Mesenchymal stem cell (in vitro differentiated cells and primary cell): ENCODE data around the gene THBS1.

Experiments
- DNase-seq: peaks from one replicate; pipeline ENCODE4 v3.0.0-alpha.2; 2013
- H2AFZ ChIP-seq: one replicate; pipeline ENCODE4 v1.6.1; 2013; ENCODE audit warnings: low read depth, mild to moderate bottlenecking, control low read depth, inconsistent platforms, low read length, moderate library complexity
- H2AK5ac ChIP-seq: 2 replicates; pipeline ENCODE4 v1.6.1; 2013; ENCODE audit warnings: low read length, moderate library complexity, mild to moderate bottlenecking, inconsistent platforms; ENCODE audit not compliant: severe bottlenecking
- H2BK120ac ChIP-seq: one replicate; pipeline ENCODE4 v1.6.1; 2013; ENCODE audit warnings: low read depth, mild to moderate bottlenecking, inconsistent platforms, low read length, moderate library complexity
- H2BK12ac ChIP-seq, 2 experiments: one replicate each; pipeline ENCODE4 v1.6.1; 2013; ENCODE audit warnings: inconsistent platforms in 2 of 2, low read length in 2 of 2, mild to moderate bottlenecking in 2 of 2, moderate library complexity in 2 of 2, control low read depth in 1 of 2
- H2BK15ac ChIP-seq: one replicate; pipeline ENCODE4 v1.6.1; 2013; ENCODE audit warnings: mild to moderate bottlenecking, low read depth, inconsistent platforms; ENCODE audit not compliant: poor library complexity, severe bottlenecking
- H2BK5ac ChIP-seq: 2 replicates; pipeline ENCODE4 v1.6.1; 2013; ENCODE audit warnings: low read depth, mild to moderate bottlenecking, low read length, control low read depth, inconsistent platforms; ENCODE audit not compliant: poor library complexity, severe bottlenecking
- H3K14ac ChIP-seq, 2 experiments: one replicate each; pipeline ENCODE4 v1.6.1; 2013; ENCODE audit warnings: inconsistent platforms in 2 of 2, low read length in 2 of 2, control low read depth in 1 of 2, mild to moderate bottlenecking in 1 of 2, moderate library complexity in 1 of 2
- H3K18ac ChIP-seq, 2 experiments: one replicate each; pipeline ENCODE4 v1.6.1; 2013; ENCODE audit warnings: inconsistent platforms in 2 of 2, low read length in 2 of 2, control low read depth in 1 of 2, low read depth in 1 of 2, mild to moderate bottlenecking in 1 of 2
- H3K23ac ChIP-seq, 2 experiments: one replicate each; pipeline ENCODE4 v1.6.1; 2013; ENCODE audit warnings: inconsistent platforms in 2 of 2, low read length in 2 of 2, mild to moderate bottlenecking in 2 of 2, moderate library complexity in 2 of 2, control low read depth in 1 of 2
- H3K27ac ChIP-seq: 2 replicates; pipeline ENCODE4 v1.5.1; 2013; ENCODE audit warnings: mild to moderate bottlenecking, moderate library complexity, low read length, control low read depth, inconsistent platforms; ENCODE audit not compliant: poor library complexity, severe bottlenecking
- H3K27me3 ChIP-seq, 2 experiments: 2 replicates each; pipeline versions ENCODE4 v1.6.1 to v1.7.0; 2013; ENCODE audit warnings: low read length in 2 of 2, mild to moderate bottlenecking in 2 of 2, moderate library complexity in 2 of 2, control low read depth in 1 of 2, inconsistent platforms in 1 of 2; ENCODE audit not compliant: control insufficient read depth in 1 of 2, insufficient read depth in 1 of 2
- H3K36me3 ChIP-seq, 2 experiments: 2 replicates each; pipeline versions ENCODE4 v1.6.1 to v1.7.0; 2013; ENCODE audit warnings: low read length in 2 of 2, control low read depth in 1 of 2, inconsistent platforms in 1 of 2, low read depth in 1 of 2, mild to moderate bottlenecking in 1 of 2; ENCODE audit not compliant: insufficient read depth in 2 of 2, control insufficient read depth in 1 of 2
- H3K4ac ChIP-seq, 2 experiments: one replicate each; pipeline ENCODE4 v1.6.1; 2013; ENCODE audit warnings: inconsistent platforms in 2 of 2, low read length in 2 of 2, mild to moderate bottlenecking in 2 of 2, moderate library complexity in 2 of 2, control low read depth in 1 of 2, low read depth in 1 of 2
- H3K4me1 ChIP-seq: 2 replicates; pipeline ENCODE4 v1.6.1; 2013; ENCODE audit warnings: low read depth, low read length, control low read depth; ENCODE audit not compliant: control insufficient read depth, insufficient read depth
- H3K4me2 ChIP-seq: 2 replicates; pipeline ENCODE4 v1.6.1; 2013; ENCODE audit warnings: low read length, mild to moderate bottlenecking, inconsistent platforms; ENCODE audit not compliant: poor library complexity, severe bottlenecking
- H3K4me3 ChIP-seq, 2 experiments: 2 replicates each; pipeline versions ENCODE4 v1.5.1 to v1.7.0; 2013; ENCODE audit warnings: low read length in 2 of 2, mild to moderate bottlenecking in 2 of 2, control low read depth in 1 of 2, low read depth in 1 of 2; ENCODE audit not compliant: insufficient read depth in 1 of 2
- H3K79me1 ChIP-seq: replicated peaks from 2 replicates; pipeline ENCODE4 v1.6.1; 2013; ENCODE audit warnings: mild to moderate bottlenecking, control low read depth, low read length, inconsistent platforms; ENCODE audit not compliant: poor library complexity, severe bottlenecking
- H3K9ac ChIP-seq: 2 replicates; pipeline ENCODE4 v1.7.0; 2013; ENCODE audit warnings: mild to moderate bottlenecking, low read length, moderate library complexity
- H3K9me3 ChIP-seq: 2 replicates; pipeline ENCODE4 v1.7.0; 2013; ENCODE audit warnings: mild to moderate bottlenecking, low read length; ENCODE audit not compliant: control insufficient read depth
- H4K8ac ChIP-seq: one replicate; pipeline ENCODE4 v1.6.1; 2013; ENCODE audit warnings: inconsistent platforms, mild to moderate bottlenecking, low read length, moderate library complexity
- H4K91ac ChIP-seq: one replicate; pipeline ENCODE4 v1.6.1; 2013; ENCODE audit warnings: mild to moderate bottlenecking, low read length, inconsistent platforms
- WGBS: methylation state at CpG from one replicate; pipeline ENCODE4 v1.1.7; 2013; ENCODE audit warnings: mixed read lengths; 5-methylcytosine and 5-hydroxymethylcytosine counted together

Gene THBS1

DNA sequence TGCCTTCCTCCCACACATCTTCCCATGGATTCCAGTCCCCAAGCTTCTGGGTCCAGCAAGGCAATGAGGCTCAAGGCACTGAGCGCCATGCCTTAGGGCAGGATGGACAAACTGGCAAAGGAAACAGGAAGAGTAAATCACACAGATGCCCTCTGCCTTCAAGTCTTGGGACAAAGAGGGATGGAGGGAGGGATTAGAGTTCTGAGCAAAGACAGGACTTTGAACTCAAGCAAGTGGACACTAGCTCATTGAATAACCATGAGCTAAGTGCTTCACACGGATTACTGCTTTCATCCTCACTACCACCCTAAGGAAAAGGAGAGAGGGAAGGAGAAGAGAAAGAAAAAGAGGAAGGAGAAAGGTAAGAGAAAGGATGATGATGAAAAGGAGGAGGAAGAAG lies 7.6 kb upstream of the THBS1 start:
- Histone ChIP-seq H3K14ac (peak overlapping the region in 1 of 2 experiments; percentile 1), H3K27ac (no peak overlapping the region), H2BK12ac (peak overlapping the region; percentile 7 to 23), H4K8ac (no peak overlapping the region), H3K4ac (no peak overlapping the region), H3K18ac (peak overlapping the region; percentile 50 to 61), H3K79me1 (no peaks in the 10 kb centered on the region), H2BK15ac (no peak overlapping the region), H3K4me2 (no peak overlapping the region), H3K9ac (peak overlapping the region; percentile 77), H3K9me3 (no peaks in the 10 kb centered on the region), H2BK5ac (no peak overlapping the region), H3K27me3 (no peaks in the 10 kb centered on the region), H3K23ac (no peak overlapping the region), H2BK120ac (no peak overlapping the region), H3K4me3 (no peak overlapping the region), H4K91ac (no peak overlapping the region), H3K4me1 (no peaks in the 10 kb centered on the region), H2AFZ (no peak overlapping the region), H3K36me3 (no peaks in the 10 kb centered on the region), H2AK5ac (no peak overlapping the region)
- 100% methylated on average over 1 of the region's 2 CpGs for WGBS
- DNase-seq: no peak

GRCh38 chr15:39573844-39574243 lies 7.0 kb upstream of the THBS1 start:
- no peak overlapping the region for H2BK12ac ChIP-seq
- no peaks in the 10 kb centered on the region for H3K79me1 ChIP-seq
- no peak overlapping the region for H4K8ac ChIP-seq
- no peak overlapping the region for H2BK5ac ChIP-seq
- H3K14ac ChIP-seq: no peak overlapping the region
- no peaks in the 10 kb centered on the region for H3K27me3 ChIP-seq
- peak overlapping the region; percentile 77 for H3K9ac ChIP-seq
- no peak overlapping the region for H3K23ac ChIP-seq
- no peak overlapping the region for H2AK5ac ChIP-seq
- no peak overlapping the region for H3K4ac ChIP-seq
- 88% methylated on average over 2 of the region's 4 CpGs for WGBS
- no peak overlapping the region for H2BK15ac ChIP-seq
- no peak overlapping the region for H2AFZ ChIP-seq
- no peak overlapping the region for H4K91ac ChIP-seq
- no peaks in the 10 kb centered on the region for H3K9me3 ChIP-seq
- no peaks in the 10 kb centered on the region for H3K36me3 ChIP-seq
- H3K18ac ChIP-seq: no peak overlapping the region
- no peak overlapping the region for H2BK120ac ChIP-seq
- no peak overlapping the region for H3K27ac ChIP-seq
- peaks cover 2% of the 10 kb centered on the region for H3K4me1 ChIP-seq
- H3K4me2 ChIP-seq: no peak overlapping the region
- H3K4me3 ChIP-seq: no peak overlapping the region
- peak; percentile 75 for DNase-seq

DNA sequence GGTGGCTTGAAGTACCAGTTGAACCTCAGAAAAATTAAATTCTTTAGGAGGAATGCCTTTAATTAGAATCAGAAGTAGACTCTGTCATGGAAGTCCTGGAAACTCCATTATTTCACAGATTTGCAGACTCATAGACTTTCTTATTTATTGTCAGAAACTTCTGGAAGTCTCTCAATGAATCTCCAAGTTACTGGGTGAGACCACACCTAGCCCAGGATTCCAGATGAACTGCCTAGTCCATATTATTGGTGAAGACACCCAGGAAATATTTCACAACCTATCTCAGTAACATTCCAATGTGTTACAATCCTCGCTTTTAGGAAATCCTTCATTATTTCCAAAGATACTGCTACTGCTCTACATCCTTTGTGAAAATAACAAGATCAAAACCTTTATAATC lies 6.5 kb upstream of the THBS1 start:
- peak; percentile 60 for DNase-seq
- Histone ChIP-seq H2BK120ac (no peak overlapping the region), H3K4me2 (no peak overlapping the region), H3K4me1 (peaks cover 2% of the 10 kb centered on the region), H2BK5ac (no peak overlapping the region), H2BK15ac (no peak overlapping the region), H3K4ac (no peak overlapping the region), H2AK5ac (no peak overlapping the region), H4K91ac (no peak overlapping the region), H3K23ac (no peak overlapping the region), H3K18ac (no peak overlapping the region), H2BK12ac (no peak overlapping the region), H3K36me3 (no peaks in the 10 kb centered on the region), H3K9me3 (no peaks in the 10 kb centered on the region), H3K9ac (peak overlapping the region; percentile 77), H3K4me3 (no peak overlapping the region), H4K8ac (no peak overlapping the region), H2AFZ (no peak overlapping the region), H3K14ac (no peak overlapping the region), H3K27me3 (no peaks in the 10 kb centered on the region), H3K79me1 (no peaks in the 10 kb centered on the region), H3K27ac (no peak overlapping the region)
- no CpG with 5 or more reads among the region's 1 CpG for WGBS

DNA sequence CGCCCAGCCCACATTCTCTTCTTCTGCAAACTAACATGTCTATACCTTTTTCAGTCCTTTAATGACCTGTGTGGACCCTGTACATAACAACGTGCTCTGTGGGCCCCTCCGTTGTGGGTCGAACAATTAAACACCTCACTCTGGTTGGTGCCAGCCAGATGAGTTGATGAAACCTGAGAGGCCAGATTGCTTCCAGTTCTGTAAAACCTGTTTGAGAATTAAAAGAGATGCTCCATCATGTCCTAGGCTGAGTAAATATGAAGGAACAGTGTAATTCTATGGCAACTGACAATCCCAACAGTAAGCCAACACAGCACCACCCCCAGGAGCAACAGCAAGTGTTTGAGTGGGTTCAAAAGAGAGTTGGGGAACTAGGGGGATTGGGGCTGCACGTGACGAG lies 5.7 kb upstream of the THBS1 start:
- no peak for DNase-seq
- Histone ChIP-seq H3K23ac (no peak overlapping the region), H2BK5ac (no peak overlapping the region), H2BK12ac (peak overlapping the region; percentile 79 to 80), H3K9ac (no peak overlapping the region), H4K8ac (no peak overlapping the region), H3K4ac (no peak overlapping the region), H3K4me2 (no peak overlapping the region), H3K27ac (no peak overlapping the region), H4K91ac (no peak overlapping the region), H3K79me1 (no peaks in the 10 kb centered on the region), H3K4me3 (no peak overlapping the region), H3K4me1 (peaks cover 4% of the 10 kb centered on the region), H3K27me3 (no peaks in the 10 kb centered on the region), H2BK15ac (peak overlapping the region; percentile 13), H2AK5ac (peak overlapping the region; percentile 67), H2BK120ac (no peak overlapping the region), H2AFZ (no peak overlapping the region), H3K18ac (peak overlapping the region in 1 of 2 experiments; percentile 61), H3K14ac (no peak overlapping the region), H3K36me3 (no peaks in the 10 kb centered on the region), H3K9me3 (no peaks in the 10 kb centered on the region)
- WGBS: over 99% methylated on average over 4 of the region's 6 CpGs
